HepG2 (cell line): ENCODE data around the gene CA7. TPM values are rescaled to one million over a fixed set of nuclear protein-coding genes. Genes with fewer than 3 reads are reported as not detected.

Experiments used
- CBFB ChIP-seq: sonication (generic); formaldehyde crosslinking; IDR thresholded peaks from 2 replicates; pipeline ENCODE4 v1.4.0; 2020; ENCODE audit warnings: missing genetic modification reagents
- CBX1 ChIP-seq: IDR thresholded peaks from one replicate; pipeline ENCODE4 v1.6.1; 2016; ENCODE audit warnings: antibody characterized with exemption, low read depth
- EED ChIP-seq: sonication (generic); formaldehyde crosslinking; IDR thresholded peaks from 2 replicates; pipeline ENCODE4 v1.5.0; 2020; ENCODE audit warnings: mild to moderate bottlenecking, missing genetic modification reagents
- EP300 ChIP-seq, 3 experiments: sonication (generic) in 1 of 3; formaldehyde crosslinking in 1 of 3; IDR thresholded peaks; 2 replicates each; pipeline versions ENCODE4 v1.5.1 to v1.6.1; 2011 to 2020; ENCODE audit warnings: low read depth in 2 of 3, low read length in 2 of 3, borderline replicate concordance in 1 of 3, improper control_type of control experiment in 1 of 3, mild to moderate bottlenecking in 1 of 3, missing genetic modification reagents in 1 of 3, moderate library complexity in 1 of 3
- MLLT10 ChIP-seq: sonication (generic); formaldehyde crosslinking; IDR thresholded peaks from 2 replicates; pipeline ENCODE4 v1.4.0; 2020; ENCODE audit warnings: missing genetic modification reagents
- RBFOX2 ChIP-seq: fragments of 200-400 bp; formaldehyde crosslinking; IDR thresholded peaks from 2 replicates; pipeline ENCODE4 v1.6.1; 2017; ENCODE audit warnings: low read depth, mild to moderate bottlenecking, low read length
- SMYD3 ChIP-seq: sonication (generic); formaldehyde crosslinking; IDR thresholded peaks from 2 replicates; pipeline ENCODE4 v1.8.1; 2023; ENCODE audit warnings: mild to moderate bottlenecking, missing genetic modification reagents
- XRCC5 ChIP-seq: fragments of 200-400 bp; formaldehyde crosslinking; optimal IDR thresholded peaks from 2 replicates; pipeline ENCODE3; 2017; ENCODE audit warnings: mild to moderate bottlenecking, low read length
- ZBTB1 ChIP-seq: sonication (generic); formaldehyde crosslinking; IDR thresholded peaks from 2 replicates; pipeline ENCODE4 v1.4.0; 2020; ENCODE audit warnings: missing genetic modification reagents, borderline replicate concordance
- ZNF17 ChIP-seq: sonication (generic); formaldehyde crosslinking; IDR thresholded peaks from 2 replicates; pipeline ENCODE4 v1.5.0; 2020; ENCODE audit warnings: mild to moderate bottlenecking, missing genetic modification reagents
- ZNF33B ChIP-seq: sonication (generic); formaldehyde crosslinking; IDR thresholded peaks from 2 replicates; pipeline ENCODE4 v1.5.1; 2020; ENCODE audit warnings: mild to moderate bottlenecking, missing genetic modification reagents
- polyA plus RNA-seq, 8 experiments: library from polyadenylated mRNA; depleted of rRNA in 3 of 8; stranded (reverse) in 7 of 8; unstranded in 1 of 8; fragments of >200 nt; fragmentation: Illumina TruSeq in 4 of 8; extraction: Trizol in 4 of 8; gene quantifications; 2 replicates each; pipeline versions ENCODE4 v1.2.1 to v1.2.3, GENCODE V29; 2011 to 2016; ENCODE audit warnings: low read depth in 4 of 8, missing spikeins in 1 of 8, mixed read lengths in 1 of 8; ENCODE audit not compliant: insufficient read depth in 1 of 8
- total RNA-seq, 5 experiments: library from RNA; depleted of rRNA; stranded (reverse); fragments of >200 nt; fragmentation: Illumina TruSeq; extraction: Trizol; gene quantifications; 2 replicates each; pipeline ENCODE4 v1.2.3, GENCODE V29; 2016; ENCODE audit warnings: low read depth in 1 of 5
- TF ChIP-seq, protein P1 (sequence below): IDR thresholded peaks from 2 replicates; pipeline ENCODE4 v1.6.1; 2012; ENCODE audit warnings: low read length, improper control_type of control experiment
- TF ChIP-seq, protein P2 (sequence below): sonication (generic); formaldehyde crosslinking; IDR thresholded peaks from 2 replicates; pipeline ENCODE4 v1.5.1; 2020; ENCODE audit warnings: mild to moderate bottlenecking, missing genetic modification reagents, borderline replicate concordance
- TF ChIP-seq, protein P3 (sequence below): sonication (generic); formaldehyde crosslinking; IDR thresholded peaks from 2 replicates; pipeline ENCODE4 v1.5.0; 2020; ENCODE audit warnings: missing genetic modification reagents
- TF ChIP-seq, protein P4 (sequence below): sonication (generic); formaldehyde crosslinking; IDR thresholded peaks from 2 replicates; pipeline ENCODE4 v1.5.1; 2020; ENCODE audit warnings: mild to moderate bottlenecking, missing genetic modification reagents, borderline replicate concordance
- TF ChIP-seq, protein P5 (sequence below): sonication (generic); formaldehyde crosslinking; IDR thresholded peaks from 2 replicates; pipeline ENCODE4 v1.4.0; 2020; ENCODE audit warnings: missing genetic modification reagents

The CA7 gene
- total and polyA plus RNA-seq, 2 of the 13 experiments (the other 11 are each of a cell fraction or from before 2014, with no cell fraction given) = not detected

DNA sequence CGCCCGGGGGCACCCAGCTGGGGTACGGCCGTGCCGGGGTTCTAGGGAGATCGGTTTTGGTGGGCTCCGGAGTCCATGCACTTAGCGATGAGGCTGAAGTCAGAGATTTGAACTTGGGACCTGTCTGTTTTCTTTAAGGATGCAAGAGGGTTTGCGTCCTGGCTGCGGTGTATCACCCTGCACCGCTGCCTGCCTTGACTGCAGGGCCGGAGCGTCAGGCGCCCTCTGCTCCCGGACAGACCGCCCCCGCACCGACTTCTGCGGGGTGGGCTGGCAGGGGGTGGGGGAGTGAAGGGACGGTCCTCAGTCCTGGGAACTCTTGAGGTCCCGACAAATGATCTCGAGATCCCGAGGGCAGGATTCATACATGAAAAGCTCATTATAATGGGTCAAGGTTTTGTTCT lies 36.8 kb downstream of the CA7 start (continued):
- TF ChIP-seq, protein P1, sequence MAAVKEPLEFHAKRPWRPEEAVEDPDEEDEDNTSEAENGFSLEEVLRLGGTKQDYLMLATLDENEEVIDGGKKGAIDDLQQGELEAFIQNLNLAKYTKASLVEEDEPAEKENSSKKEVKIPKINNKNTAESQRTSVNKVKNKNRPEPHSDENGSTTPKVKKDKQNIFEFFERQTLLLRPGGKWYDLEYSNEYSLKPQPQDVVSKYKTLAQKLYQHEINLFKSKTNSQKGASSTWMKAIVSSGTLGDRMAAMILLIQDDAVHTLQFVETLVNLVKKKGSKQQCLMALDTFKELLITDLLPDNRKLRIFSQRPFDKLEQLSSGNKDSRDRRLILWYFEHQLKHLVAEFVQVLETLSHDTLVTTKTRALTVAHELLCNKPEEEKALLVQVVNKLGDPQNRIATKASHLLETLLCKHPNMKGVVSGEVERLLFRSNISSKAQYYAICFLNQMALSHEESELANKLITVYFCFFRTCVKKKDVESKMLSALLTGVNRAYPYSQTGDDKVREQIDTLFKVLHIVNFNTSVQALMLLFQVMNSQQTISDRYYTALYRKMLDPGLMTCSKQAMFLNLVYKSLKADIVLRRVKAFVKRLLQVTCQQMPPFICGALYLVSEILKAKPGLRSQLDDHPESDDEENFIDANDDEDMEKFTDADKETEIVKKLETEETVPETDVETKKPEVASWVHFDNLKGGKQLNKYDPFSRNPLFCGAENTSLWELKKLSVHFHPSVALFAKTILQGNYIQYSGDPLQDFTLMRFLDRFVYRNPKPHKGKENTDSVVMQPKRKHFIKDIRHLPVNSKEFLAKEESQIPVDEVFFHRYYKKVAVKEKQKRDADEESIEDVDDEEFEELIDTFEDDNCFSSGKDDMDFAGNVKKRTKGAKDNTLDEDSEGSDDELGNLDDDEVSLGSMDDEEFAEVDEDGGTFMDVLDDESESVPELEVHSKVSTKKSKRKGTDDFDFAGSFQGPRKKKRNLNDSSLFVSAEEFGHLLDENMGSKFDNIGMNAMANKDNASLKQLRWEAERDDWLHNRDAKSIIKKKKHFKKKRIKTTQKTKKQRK = no peak
- TF ChIP-seq SMYD3 (CRISPR knock-in tag) (no peak), EED (CRISPR knock-in tag) (no peak), MLLT10 (peak; percentile 66; the same call in 1 of the 2 replicates), ZNF17 (CRISPR knock-in tag) (no peak), EP300 (IDR thresholded peaks at IDR 0.05; ENCODE audit: low read depth in 2 of 2, low read length in 2 of 2) (no peak), EP300 (CRISPR knock-in tag; IDR thresholded peaks at IDR 0.05; ENCODE audit: borderline replicate concordance) (no peak), CBFB (CRISPR knock-in tag) (no peak), ZBTB1 (CRISPR knock-in tag) (no peak), RBFOX2 (no peak), XRCC5 (peak; percentile 7), CBX1 (no peak), ZNF33B (CRISPR knock-in tag) (no peak)
- TF ChIP-seq, protein P2, sequence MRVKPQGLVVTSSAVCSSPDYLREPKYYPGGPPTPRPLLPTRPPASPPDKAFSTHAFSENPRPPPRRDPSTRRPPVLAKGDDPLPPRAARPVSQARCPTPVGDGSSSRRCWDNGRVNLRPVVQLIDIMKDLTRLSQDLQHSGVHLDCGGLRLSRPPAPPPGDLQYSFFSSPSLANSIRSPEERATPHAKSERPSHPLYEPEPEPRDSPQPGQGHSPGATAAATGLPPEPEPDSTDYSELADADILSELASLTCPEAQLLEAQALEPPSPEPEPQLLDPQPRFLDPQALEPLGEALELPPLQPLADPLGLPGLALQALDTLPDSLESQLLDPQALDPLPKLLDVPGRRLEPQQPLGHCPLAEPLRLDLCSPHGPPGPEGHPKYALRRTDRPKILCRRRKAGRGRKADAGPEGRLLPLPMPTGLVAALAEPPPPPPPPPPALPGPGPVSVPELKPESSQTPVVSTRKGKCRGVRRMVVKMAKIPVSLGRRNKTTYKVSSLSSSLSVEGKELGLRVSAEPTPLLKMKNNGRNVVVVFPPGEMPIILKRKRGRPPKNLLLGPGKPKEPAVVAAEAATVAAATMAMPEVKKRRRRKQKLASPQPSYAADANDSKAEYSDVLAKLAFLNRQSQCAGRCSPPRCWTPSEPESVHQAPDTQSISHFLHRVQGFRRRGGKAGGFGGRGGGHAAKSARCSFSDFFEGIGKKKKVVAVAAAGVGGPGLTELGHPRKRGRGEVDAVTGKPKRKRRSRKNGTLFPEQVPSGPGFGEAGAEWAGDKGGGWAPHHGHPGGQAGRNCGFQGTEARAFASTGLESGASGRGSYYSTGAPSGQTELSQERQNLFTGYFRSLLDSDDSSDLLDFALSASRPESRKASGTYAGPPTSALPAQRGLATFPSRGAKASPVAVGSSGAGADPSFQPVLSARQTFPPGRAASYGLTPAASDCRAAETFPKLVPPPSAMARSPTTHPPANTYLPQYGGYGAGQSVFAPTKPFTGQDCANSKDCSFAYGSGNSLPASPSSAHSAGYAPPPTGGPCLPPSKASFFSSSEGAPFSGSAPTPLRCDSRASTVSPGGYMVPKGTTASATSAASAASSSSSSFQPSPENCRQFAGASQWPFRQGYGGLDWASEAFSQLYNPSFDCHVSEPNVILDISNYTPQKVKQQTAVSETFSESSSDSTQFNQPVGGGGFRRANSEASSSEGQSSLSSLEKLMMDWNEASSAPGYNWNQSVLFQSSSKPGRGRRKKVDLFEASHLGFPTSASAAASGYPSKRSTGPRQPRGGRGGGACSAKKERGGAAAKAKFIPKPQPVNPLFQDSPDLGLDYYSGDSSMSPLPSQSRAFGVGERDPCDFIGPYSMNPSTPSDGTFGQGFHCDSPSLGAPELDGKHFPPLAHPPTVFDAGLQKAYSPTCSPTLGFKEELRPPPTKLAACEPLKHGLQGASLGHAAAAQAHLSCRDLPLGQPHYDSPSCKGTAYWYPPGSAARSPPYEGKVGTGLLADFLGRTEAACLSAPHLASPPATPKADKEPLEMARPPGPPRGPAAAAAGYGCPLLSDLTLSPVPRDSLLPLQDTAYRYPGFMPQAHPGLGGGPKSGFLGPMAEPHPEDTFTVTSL (CRISPR knock-in tag) = 0 out of 2 replicates have a peak, but pooled peaks have one; percentile 47
- TF ChIP-seq, protein P3, sequence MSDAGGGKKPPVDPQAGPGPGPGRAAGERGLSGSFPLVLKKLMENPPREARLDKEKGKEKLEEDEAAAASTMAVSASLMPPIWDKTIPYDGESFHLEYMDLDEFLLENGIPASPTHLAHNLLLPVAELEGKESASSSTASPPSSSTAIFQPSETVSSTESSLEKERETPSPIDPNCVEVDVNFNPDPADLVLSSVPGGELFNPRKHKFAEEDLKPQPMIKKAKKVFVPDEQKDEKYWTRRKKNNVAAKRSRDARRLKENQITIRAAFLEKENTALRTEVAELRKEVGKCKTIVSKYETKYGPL (CRISPR knock-in tag) = 0 out of 2 replicates have a peak, but pooled peaks have one; percentile 18
- TF ChIP-seq, protein P4, sequence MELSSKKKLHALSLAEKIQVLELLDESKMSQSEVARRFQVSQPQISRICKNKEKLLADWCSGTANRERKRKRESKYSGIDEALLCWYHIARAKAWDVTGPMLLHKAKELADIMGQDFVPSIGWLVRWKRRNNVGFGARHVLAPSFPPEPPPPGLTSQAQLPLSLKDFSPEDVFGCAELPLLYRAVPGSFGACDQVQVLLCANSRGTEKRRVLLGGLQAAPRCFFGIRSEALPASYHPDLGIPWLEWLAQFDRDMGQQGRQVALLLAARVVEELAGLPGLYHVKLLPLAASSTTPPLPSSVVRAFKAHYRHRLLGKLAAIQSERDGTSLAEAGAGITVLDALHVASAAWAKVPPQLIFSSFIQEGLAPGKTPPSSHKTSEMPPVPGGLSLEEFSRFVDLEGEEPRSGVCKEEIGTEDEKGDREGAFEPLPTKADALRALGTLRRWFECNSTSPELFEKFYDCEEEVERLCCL = no peak
- TF ChIP-seq, protein P5, sequence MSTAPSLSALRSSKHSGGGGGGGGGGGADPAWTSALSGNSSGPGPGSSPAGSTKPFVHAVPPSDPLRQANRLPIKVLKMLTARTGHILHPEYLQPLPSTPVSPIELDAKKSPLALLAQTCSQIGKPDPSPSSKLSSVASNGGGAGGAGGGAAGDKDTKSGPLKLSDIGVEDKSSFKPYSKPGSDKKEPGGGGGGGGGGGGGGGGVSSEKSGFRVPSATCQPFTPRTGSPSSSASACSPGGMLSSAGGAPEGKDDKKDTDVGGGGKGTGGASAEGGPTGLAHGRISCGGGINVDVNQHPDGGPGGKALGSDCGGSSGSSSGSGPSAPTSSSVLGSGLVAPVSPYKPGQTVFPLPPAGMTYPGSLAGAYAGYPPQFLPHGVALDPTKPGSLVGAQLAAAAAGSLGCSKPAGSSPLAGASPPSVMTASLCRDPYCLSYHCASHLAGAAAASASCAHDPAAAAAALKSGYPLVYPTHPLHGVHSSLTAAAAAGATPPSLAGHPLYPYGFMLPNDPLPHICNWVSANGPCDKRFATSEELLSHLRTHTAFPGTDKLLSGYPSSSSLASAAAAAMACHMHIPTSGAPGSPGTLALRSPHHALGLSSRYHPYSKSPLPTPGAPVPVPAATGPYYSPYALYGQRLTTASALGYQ (CRISPR knock-in tag) = no peak
